GM23338 (cell line): ENCODE data around the gene ZNF333. TPM values are rescaled to one million over a fixed set of nuclear protein-coding genes. Genes with fewer than 3 reads are reported as not detected.

Source experiments
- ATAC-seq: fragments of 200-7000 bp; cut with Tn5 transposase; 3 replicates; pipeline ENCODE4 v1.9.1; 2020
- DNase-seq: peaks from one replicate; pipeline ENCODE4 v3.0.0-alpha.2; 2015; ENCODE audit warnings: low spot score
- H2AFZ ChIP-seq: fragments of 200-600 bp; sonication (generic); 2 replicates; pipeline ENCODE4 v1.8.0; 2016; ENCODE audit warnings: antibody characterized with exemption, mild to moderate bottlenecking, moderate library complexity
- H3F3A ChIP-seq: fragments of 200-600 bp; sonication (generic); replicated peaks from 2 replicates; pipeline ENCODE4 v1.8.0; 2017; ENCODE audit warnings: antibody characterized with exemption, mixed run types, low read depth
- H3K27ac ChIP-seq: fragments of 200-600 bp; sonication (generic); 2 replicates; pipeline ENCODE4 v1.6.1; 2016; ENCODE audit warnings: low read depth
- H3K27me3 ChIP-seq: fragments of 200-600 bp; sonication (generic); 2 replicates; pipeline ENCODE4 v1.8.0; 2016; ENCODE audit warnings: mild to moderate bottlenecking, mixed run types, moderate library complexity; ENCODE audit not compliant: insufficient read depth
- H3K36me3 ChIP-seq: fragments of 200-600 bp; sonication (generic); 2 replicates; pipeline ENCODE4 v1.8.0; 2016; ENCODE audit warnings: mild to moderate bottlenecking; ENCODE audit not compliant: insufficient read depth
- H3K4me1 ChIP-seq: fragments of 200-600 bp; sonication (generic); 2 replicates; pipeline ENCODE4 v1.8.0; 2016; ENCODE audit warnings: mild to moderate bottlenecking, moderate library complexity; ENCODE audit not compliant: insufficient read depth
- H3K4me2 ChIP-seq: fragments of 200-600 bp; sonication (generic); 2 replicates; pipeline ENCODE4 v1.7.1; 2017; ENCODE audit warnings: mixed run types
- H3K4me3 ChIP-seq: fragments of 200-600 bp; sonication (generic); 2 replicates; pipeline ENCODE4 v1.6.1; 2016; ENCODE audit warnings: mixed run types
- H3K79me2 ChIP-seq: fragments of 200-600 bp; sonication (generic); replicated peaks from 2 replicates; pipeline ENCODE4 v1.8.0; 2017; ENCODE audit warnings: mild to moderate bottlenecking; ENCODE audit not compliant: insufficient read depth
- H3K9me2 ChIP-seq: fragments of 200-600 bp; sonication (generic); 2 replicates; pipeline ENCODE4 v1.8.0; 2017; ENCODE audit not compliant: insufficient read depth
- H4K20me1 ChIP-seq: fragments of 200-600 bp; sonication (generic); replicated peaks from 2 replicates; pipeline ENCODE4 v1.8.0; 2017; ENCODE audit warnings: mild to moderate bottlenecking; ENCODE audit not compliant: insufficient read depth
- H3K27ac Mint-ChIP-seq: 2 replicates; pipeline ENCODE4 v1.8.0; 2020; ENCODE audit warnings: inconsistent platforms, mild to moderate bottlenecking, moderate library complexity, mixed read lengths
- H3K27me3 Mint-ChIP-seq: 3 replicates; pipeline ENCODE4 v1.8.0; 2022; ENCODE audit warnings: low read depth, mild to moderate bottlenecking, moderate library complexity, mixed read lengths, inconsistent platforms; ENCODE audit not compliant: insufficient read depth, poor library complexity
- H3K36me3 Mint-ChIP-seq: 3 replicates; pipeline ENCODE4 v1.8.0; 2021; ENCODE audit warnings: low read depth, mild to moderate bottlenecking, inconsistent platforms, moderate library complexity, mixed read lengths
- H3K4me1 Mint-ChIP-seq: 3 replicates; pipeline ENCODE4 v1.8.0; 2020; ENCODE audit warnings: mild to moderate bottlenecking, inconsistent platforms, mixed read lengths
- H3K4me3 Mint-ChIP-seq: 3 replicates; pipeline ENCODE4 v1.8.0; 2021; ENCODE audit warnings: moderate library complexity, mild to moderate bottlenecking, inconsistent platforms, mixed read lengths
- H3K9me3 Mint-ChIP-seq: 3 replicates; pipeline ENCODE4 v1.8.0; 2020; ENCODE audit warnings: moderate library complexity, mild to moderate bottlenecking, inconsistent platforms, mixed read lengths
- CREB1 ChIP-seq: fragments of 250-450 bp; sonication (Bioruptor Pico); IDR thresholded peaks from 2 replicates; pipeline ENCODE4 v1.5.0; 2020; ENCODE audit warnings: low read depth, mild to moderate bottlenecking, moderate library complexity
- CTCF ChIP-seq, 2 experiments: fragments of 200-600 bp in 1 of 2; sonication (generic) in 1 of 2; conservative IDR thresholded peaks; 2 replicates each; pipeline versions ENCODE4 v1.5.1 to v1.6.1; 2016 to 2017; ENCODE audit warnings: antibody characterized with exemption in 2 of 2, low read depth in 2 of 2, mild to moderate bottlenecking in 2 of 2, moderate library complexity in 1 of 2
- ETS1 ChIP-seq: IDR thresholded peaks from 2 replicates; pipeline ENCODE4 v1.6.1; 2016; ENCODE audit warnings: antibody characterized with exemption
- EZH2 ChIP-seq: fragments of 200-600 bp; sonication (generic); IDR thresholded peaks from one replicate; pipeline ENCODE4 v1.8.0; 2017; ENCODE audit warnings: antibody characterized with exemption, mild to moderate bottlenecking, low read depth; ENCODE audit not compliant: unreplicated experiment
- EZH2phosphoT487 ChIP-seq: fragments of 200-600 bp; sonication (generic); IDR thresholded peaks from one replicate; pipeline ENCODE4 v1.8.1; 2018; ENCODE audit warnings: antibody characterized with exemption; ENCODE audit not compliant: unreplicated experiment
- JUNB ChIP-seq: IDR thresholded peaks from one replicate; pipeline ENCODE4 v1.6.1; 2016; ENCODE audit warnings: antibody characterized with exemption; ENCODE audit not compliant: unreplicated experiment
- NANOG ChIP-seq: IDR thresholded peaks from 2 replicates; pipeline ENCODE4 v1.6.1; 2016; ENCODE audit warnings: antibody characterized with exemption, borderline replicate concordance
- POLR2AphosphoS5 ChIP-seq: IDR thresholded peaks from 2 replicates; pipeline ENCODE4 v1.6.1; 2016; ENCODE audit warnings: antibody characterized with exemption, low read depth
- STAT1 ChIP-seq: IDR thresholded peaks from one replicate; pipeline ENCODE4 v1.6.1; 2016; ENCODE audit warnings: antibody characterized with exemption; ENCODE audit not compliant: unreplicated experiment
- ZNF462 ChIP-seq: fragments of 250-450 bp; sonication (Bioruptor Pico); IDR thresholded peaks from 2 replicates; pipeline ENCODE4 v1.5.0; 2020; ENCODE audit warnings: mild to moderate bottlenecking, moderate library complexity
- polyA plus RNA-seq: library from polyadenylated mRNA; unstranded; fragments of >200 nt; fragmentation: Nextera tagmentation; extraction: Ambion mirVana; gene quantifications from 2 replicates; pipeline ENCODE4 v1.2.1, GENCODE V29; 2016
- total RNA-seq: library from RNA; depleted of rRNA; stranded (reverse); fragments of >200 nt; shearing (Covaris generic); gene quantifications from 2 replicates; pipeline ENCODE4 v1.2.3, GENCODE V29; 2014

ZNF333 gene
- total and polyA plus RNA-seq, 2 experiments from 2014 or later: 7.2 to 21.6 TPM

GRCh38 chr19:14772467-14772866, 82.6 kb downstream of the ZNF333 start:
- no peaks in the 10 kb centered on the region for H3K9me2 ChIP-seq
- peaks cover 13% of the 10 kb centered on the region for H3K27me3 Mint-ChIP-seq
- H3K4me1 ChIP-seq: no peaks in the 10 kb centered on the region; the same call in 1 of the 2 replicates
- H3K4me3 Mint-ChIP-seq: no peak overlapping the region
- H3K27ac ChIP-seq: no peak overlapping the region
- peaks cover 20% of the 10 kb centered on the region; the same call in 2 of the 3 replicates for H3K36me3 Mint-ChIP-seq
- DNase-seq: no peak
- no peak for ATAC-seq
- no peak overlapping the region for H3K4me3 ChIP-seq
- H3K27ac Mint-ChIP-seq: no peak overlapping the region
- H3K9me3 Mint-ChIP-seq: no peaks in the 10 kb centered on the region; the same call in 2 of the 3 replicates
- no peak overlapping the region for H2AFZ ChIP-seq
- no peaks in the 10 kb centered on the region for H3K36me3 ChIP-seq
- H3K4me2 ChIP-seq: no peak overlapping the region
- TF ChIP-seq EZH2phosphoT487 (no peak), CTCF (conservative IDR thresholded peaks at IDR 0.05; ENCODE audit: low read depth in 2 of 2) (no peak), CREB1 (CRISPR knock-in tag) (no peak), NANOG (no peak)
- H3K27me3 ChIP-seq: peaks cover 3% of the 10 kb centered on the region; the same call in 1 of the 2 replicates
- no peaks in the 10 kb centered on the region for H3F3A ChIP-seq
- no peaks in the 10 kb centered on the region for H4K20me1 ChIP-seq
- peaks cover 3% of the 10 kb centered on the region for H3K4me1 Mint-ChIP-seq
- no peaks in the 10 kb centered on the region for H3K79me2 ChIP-seq

GRCh38 chr19:14772995-14773394, 83.1 kb downstream of the ZNF333 start:
- no peaks in the 10 kb centered on the region; the same call in 2 of the 3 replicates for H3K9me3 Mint-ChIP-seq
- peaks cover 20% of the 10 kb centered on the region; the same call in 2 of the 3 replicates for H3K36me3 Mint-ChIP-seq
- Histone ChIP-seq H3K4me2 (no peak overlapping the region), H3K36me3 (no peaks in the 10 kb centered on the region), H3K79me2 (no peaks in the 10 kb centered on the region), H3K27me3 (peaks cover 3% of the 10 kb centered on the region; the same call in 1 of the 2 replicates), H4K20me1 (no peaks in the 10 kb centered on the region), H2AFZ (no peak overlapping the region), H3K4me3 (no peak overlapping the region), H3K27ac (no peak overlapping the region), H3K4me1 (no peaks in the 10 kb centered on the region; the same call in 1 of the 2 replicates), H3K9me2 (no peaks in the 10 kb centered on the region), H3F3A (no peaks in the 10 kb centered on the region)
- peaks cover 13% of the 10 kb centered on the region for H3K27me3 Mint-ChIP-seq
- H3K4me1 Mint-ChIP-seq: peaks cover 3% of the 10 kb centered on the region
- ATAC-seq (no peak), DNase-seq (no peak)
- no peak overlapping the region for H3K27ac Mint-ChIP-seq
- no peak overlapping the region for H3K4me3 Mint-ChIP-seq
- TF ChIP-seq ETS1 (no peak), ZNF462 (CRISPR knock-in tag) (no peak), STAT1 (no peak), JUNB (no peak), POLR2AphosphoS5 (no peak), CTCF (conservative IDR thresholded peaks at IDR 0.05; ENCODE audit: low read depth in 2 of 2) (no peak), EZH2 (no peak), EZH2phosphoT487 (no peak), NANOG (no peak), CREB1 (CRISPR knock-in tag) (no peak)
